Stimulated activated CD4-positive, alpha-beta T cell treated with anti-CD3 and anti-CD28 coated beads, Interleukin-12 subunit alpha, Interleukin-12 subunit beta, amount 100 ng/mL, for 48 hours (primary cell): ENCODE results near the gene TBXAS1.

Experiments
- DNase-seq, 3 donors: peaks; one replicate each; pipeline ENCODE4 v3.0.0-alpha.2; 2020; ENCODE audit warnings: low read depth in 2 of 3, low spot score in 1 of 3

The TBXAS1 gene

GRCh38 chr7:139829025-139829774 lies at the start of gene TBXAS1:
TSS of gene TBXAS1 (plus strand) at chr7:139829264. CDS start at chr7:139829391, 127 bp downstream.
- no peak for DNase-seq

GRCh38 chr7:139782932-139783331 lies 46.1 kb upstream of the TBXAS1 start:
- no peak for DNase-seq

DNA sequence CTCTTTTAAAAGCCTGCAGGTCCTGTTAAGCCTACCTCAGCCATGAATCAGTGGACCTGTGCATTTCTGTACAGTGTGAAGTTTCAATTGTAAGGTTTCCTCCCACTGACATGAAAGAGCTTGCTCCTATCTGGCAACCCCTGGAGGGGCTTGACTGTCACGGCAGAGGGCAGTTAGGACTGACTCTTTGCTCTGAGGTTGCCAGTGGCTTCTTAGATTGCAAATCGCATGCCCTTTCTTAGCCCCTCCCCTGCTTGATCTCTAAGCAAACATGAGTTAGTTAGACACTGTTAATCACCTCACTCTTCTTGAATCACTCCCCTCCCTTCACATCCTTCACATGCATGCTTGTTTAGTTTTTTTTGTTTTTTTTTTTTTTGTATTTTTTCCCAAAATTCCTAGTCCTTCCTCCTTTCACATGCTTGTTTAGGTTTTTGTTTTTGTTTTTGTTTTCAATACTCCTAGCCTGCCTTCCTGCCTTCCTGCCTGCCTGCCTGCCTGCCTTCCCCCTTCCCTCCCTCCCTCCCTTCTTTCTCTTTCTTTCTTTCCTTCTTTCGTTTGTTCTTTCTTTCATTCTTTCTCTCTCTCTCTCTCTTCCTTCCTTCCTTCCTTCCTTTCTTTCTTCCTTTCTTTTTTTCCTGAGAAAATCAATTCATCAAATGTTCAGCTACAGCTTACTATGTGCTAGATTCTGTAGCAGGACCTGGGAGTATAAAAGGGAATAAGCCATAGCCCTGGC lies 45.2 kb upstream of the TBXAS1 start:
- no peak for DNase-seq

DNA sequence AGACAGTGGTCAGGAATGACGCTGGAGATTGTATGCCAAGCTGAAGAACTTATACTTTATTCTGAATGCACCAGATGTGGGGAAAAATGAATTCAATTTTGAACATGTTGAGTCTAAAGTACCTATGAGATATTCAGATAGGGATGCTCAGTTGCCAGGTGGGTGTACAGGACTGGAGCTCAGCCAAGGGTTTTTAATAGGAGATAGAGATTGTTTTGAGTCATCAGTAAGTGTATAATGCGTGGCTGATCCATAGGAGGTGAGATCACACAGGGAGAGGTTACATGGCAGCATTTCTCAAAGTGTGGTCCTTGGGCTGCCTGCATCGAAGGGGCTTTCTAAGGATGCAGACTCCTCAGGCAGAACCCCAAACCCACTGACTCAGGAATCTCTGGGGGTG lies 44.4 kb upstream of the TBXAS1 start:
- DNase-seq, result no peak

GRCh38 chr7:139791316-139791715 lies 37.7 kb upstream of the TBXAS1 start:
- DNase-seq, result no peak

- no peak for DNase-seq
Measured at GRCh38 chr7:139797607-139798006, 31.5 kb upstream of the TBXAS1 start.

DNA sequence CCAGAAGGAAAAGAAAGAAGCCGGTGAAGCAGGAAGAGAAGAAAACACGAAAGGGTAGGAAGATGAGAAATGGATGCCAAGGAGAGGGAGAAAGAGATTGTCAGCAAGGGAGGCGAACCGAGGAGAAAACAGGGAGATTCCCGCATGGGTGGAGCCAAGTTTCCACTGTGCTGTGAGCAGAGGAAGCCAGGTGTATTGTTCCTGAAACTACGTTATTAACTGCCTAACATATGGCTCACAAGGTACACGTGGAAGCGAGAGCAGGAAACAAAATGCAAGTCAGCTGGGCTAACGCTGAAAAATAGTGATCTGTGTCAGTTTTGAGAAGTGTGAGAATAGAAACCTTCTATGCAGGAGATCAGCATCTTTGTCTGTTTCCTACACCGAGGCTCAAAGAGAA lies 30.8 kb upstream of the TBXAS1 start:
- DNase-seq, result no peak

GRCh38 chr7:139798892-139799291 lies 30.2 kb upstream of the TBXAS1 start:
- no peak for DNase-seq

DNA sequence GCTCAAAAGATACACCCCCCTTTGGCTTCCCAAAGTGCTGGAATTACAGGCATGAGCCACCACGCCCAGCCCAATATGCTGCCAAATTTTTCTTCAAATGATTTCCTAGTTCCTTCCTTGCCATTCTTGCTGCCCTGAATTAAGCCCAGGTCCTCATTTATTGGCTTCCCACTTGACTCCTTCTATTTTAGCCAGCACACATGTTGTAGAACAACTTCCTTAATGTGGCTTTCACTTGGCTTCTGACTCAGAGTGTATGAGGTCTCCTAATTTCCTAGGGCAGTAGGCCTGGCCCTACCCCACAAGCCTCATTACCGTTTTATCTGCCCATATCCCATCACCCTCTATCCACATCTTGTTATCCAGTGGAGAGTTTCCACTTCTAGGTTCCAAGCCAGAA lies 29.5 kb upstream of the TBXAS1 start:
- no peak for DNase-seq

- no peak for DNase-seq
Measured at GRCh38 chr7:139804571-139804970, 24.5 kb upstream of the TBXAS1 start.

DNA sequence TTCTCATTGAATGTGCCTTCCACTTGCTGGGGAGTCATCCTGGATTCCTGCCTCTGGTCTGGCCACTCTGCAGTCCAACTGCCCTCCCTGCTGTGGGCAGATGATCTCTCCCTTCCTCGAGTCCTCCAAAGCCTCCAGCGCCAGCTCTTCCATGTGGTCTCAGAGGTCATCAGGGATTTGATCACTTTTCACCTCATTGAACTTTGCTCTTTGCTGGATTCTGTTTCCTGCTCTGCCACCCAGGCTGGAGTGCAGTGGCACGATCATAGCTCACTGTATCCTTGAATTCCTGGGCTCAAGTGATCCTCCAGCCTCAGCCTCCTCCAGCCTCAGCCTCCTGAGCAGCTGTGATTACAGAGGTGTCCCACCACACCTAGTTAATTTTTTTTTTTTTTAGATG lies 22.1 kb upstream of the TBXAS1 start:
- DNase-seq, result no peak

DNA sequence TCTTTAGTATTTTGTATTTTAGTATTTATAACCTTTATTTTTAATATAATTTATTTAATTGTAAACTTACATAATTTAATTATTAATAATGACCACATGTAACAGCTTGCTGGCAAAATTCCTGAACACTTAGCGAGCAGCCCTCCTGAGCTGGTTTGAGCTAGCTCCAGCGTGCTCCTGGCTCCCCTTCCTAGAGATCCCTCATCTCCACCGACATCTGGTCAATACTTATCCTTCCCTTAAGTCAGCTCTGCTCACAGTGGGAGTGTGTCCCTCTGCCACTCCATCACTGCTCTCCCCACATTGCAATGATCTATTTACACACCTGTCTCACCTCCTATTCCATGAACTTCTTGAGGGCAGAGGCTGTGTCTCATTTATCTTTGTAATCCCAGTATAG lies 20.6 kb upstream of the TBXAS1 start:
- no peak for DNase-seq

DNA sequence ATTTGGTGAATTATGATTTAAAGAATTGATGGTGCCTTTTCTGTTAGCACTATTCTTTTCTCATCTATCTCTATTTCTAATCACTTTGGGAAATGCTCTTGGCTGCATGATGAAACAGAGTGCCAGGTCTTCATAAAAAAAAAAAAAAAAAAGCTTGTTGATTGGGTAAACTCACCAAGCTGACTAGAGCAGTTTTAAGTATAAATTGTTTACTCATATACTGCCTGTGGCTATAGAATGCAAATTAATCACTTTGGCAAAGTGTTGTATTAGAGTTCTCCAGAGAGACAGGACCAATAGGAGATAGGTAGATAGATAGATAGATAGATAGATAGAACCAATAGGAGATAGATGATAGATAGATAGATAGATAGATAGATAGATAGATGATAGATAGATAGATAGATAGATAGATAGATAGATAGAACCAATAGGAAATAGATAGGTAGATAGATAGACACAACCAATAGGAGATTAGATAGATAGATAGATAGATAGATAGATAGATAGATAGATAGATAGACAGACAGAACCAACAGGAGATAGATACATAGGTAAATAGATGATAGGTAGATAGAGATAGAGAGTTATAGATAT lies 20.1 kb upstream of the TBXAS1 start:
- DNase-seq, result no peak

DNA sequence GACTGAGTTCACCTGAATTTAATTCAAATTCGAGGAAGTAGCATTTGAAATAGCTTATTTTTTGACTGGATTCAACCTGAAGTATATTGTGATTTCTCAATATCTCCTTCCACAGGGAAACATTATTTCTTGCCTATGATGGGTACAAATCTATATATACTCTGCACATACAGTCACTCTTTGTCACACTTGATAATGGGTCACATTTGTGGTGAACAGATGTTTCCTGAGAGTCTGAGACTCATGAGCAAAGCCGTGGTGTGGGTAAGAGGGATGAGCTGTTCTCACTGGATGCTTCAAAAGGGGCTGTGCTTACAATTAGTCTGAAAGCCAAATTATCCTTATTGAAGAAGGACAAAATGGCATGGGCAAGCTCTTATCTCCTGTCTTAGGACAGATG lies 18.0 kb upstream of the TBXAS1 start:
- no peak for DNase-seq

- DNase-seq, result no peak
Measured at GRCh38 chr7:139813151-139813550, 15.9 kb upstream of the TBXAS1 start.

- no peak for DNase-seq
Measured at GRCh38 chr7:139813689-139814088, 15.4 kb upstream of the TBXAS1 start.

GRCh38 chr7:139817249-139817648 lies 11.8 kb upstream of the TBXAS1 start:
- DNase-seq, result no peak

DNA sequence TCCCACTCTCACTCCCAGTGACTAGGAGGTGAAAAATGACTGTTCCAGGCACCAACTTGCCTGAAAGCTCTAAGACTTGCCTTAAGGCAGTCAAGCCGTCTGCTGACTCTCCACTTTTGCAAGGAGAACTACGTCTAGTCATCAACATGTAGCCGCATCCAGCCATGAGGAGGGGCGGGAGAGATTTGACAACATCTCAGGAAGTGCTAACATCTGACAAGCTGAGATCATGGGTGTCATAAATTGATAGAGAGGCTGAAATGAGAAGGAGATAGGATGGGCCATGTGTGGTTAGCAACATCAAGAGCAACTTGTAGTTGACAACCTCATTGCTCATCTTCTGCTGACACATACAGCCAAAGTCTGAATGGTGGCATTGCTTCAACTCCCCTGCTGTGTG lies 9.0 kb upstream of the TBXAS1 start:
- no peak for DNase-seq

- DNase-seq, result no peak
Measured at GRCh38 chr7:139821349-139822105, 7.5 kb upstream of the TBXAS1 start.

DNA sequence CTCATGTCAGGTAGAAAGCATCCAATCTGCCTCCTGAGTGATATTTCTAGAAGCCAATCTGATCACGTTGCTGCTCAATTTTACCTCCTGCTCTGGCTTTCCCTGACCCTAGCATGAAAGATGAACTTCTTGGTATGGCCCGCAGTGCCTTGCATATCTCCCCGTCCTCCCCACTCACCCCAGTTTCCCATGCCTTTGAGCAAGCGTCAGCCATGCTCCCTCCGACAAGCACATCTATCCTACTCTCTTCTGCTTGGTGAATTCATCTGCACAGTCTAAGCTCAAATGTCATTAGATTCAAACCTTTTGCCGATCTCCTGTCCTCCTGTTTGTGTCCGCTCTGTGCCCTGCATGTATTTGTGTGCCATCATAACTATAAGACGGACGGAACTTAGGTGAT lies 6.2 kb upstream of the TBXAS1 start:
- DNase-seq, result no peak

- DNase-seq, result no peak
Measured at GRCh38 chr7:139823959-139824521, 5.0 kb upstream of the TBXAS1 start.
